HG02642 (cell line): ENCODE data around the gene STK39.

Experiments
- ATAC-seq: cut with Tn5 transposase; IDR thresholded peaks from one replicate; pipeline ENCODE4 v1.9.1; 2021; ENCODE audit warnings: mild to moderate bottlenecking; ENCODE audit not compliant: unreplicated experiment, poor library complexity

Gene STK39

GRCh38 chr2:168107322-168107721, 140.1 kb downstream of the STK39 start:
- ATAC-seq: no peak

GRCh38 chr2:168105127-168105683, 142.2 kb downstream of the STK39 start:
- no peak for ATAC-seq

- no peak for ATAC-seq
Measured at GRCh38 chr2:168097431-168097830, 150.0 kb downstream of the STK39 start.

- no peak for ATAC-seq
Measured at GRCh38 chr2:168096158-168096557, 151.2 kb downstream of the STK39 start.

GRCh38 chr2:168091986-168092385, 155.4 kb downstream of the STK39 start:
- no peak for ATAC-seq

GRCh38 chr2:168090366-168091135, 156.8 kb downstream of the STK39 start:
- ATAC-seq: peak; percentile 82

- no peak for ATAC-seq
Measured at GRCh38 chr2:168089200-168089599, 158.2 kb downstream of the STK39 start.

- no peak for ATAC-seq
Measured at GRCh38 chr2:168087401-168087800, 160.0 kb downstream of the STK39 start.

GRCh38 chr2:168086851-168087250, 160.5 kb downstream of the STK39 start:
- no peak for ATAC-seq

- ATAC-seq: no peak
Measured at GRCh38 chr2:168085801-168086361, 161.5 kb downstream of the STK39 start.

- no peak for ATAC-seq
Measured at GRCh38 chr2:168084288-168084687, 163.1 kb downstream of the STK39 start.

GRCh38 chr2:168081452-168081851, 165.9 kb downstream of the STK39 start:
- peak; percentile 87 for ATAC-seq

GRCh38 chr2:168079236-168079635, 168.2 kb downstream of the STK39 start:
- no peak for ATAC-seq

- no peak for ATAC-seq
Measured at GRCh38 chr2:168076731-168077130, 170.7 kb downstream of the STK39 start.

GRCh38 chr2:168075446-168075845, 171.9 kb downstream of the STK39 start:
- ATAC-seq: no peak

GRCh38 chr2:168072626-168073303, 174.6 kb downstream of the STK39 start:
- no peak for ATAC-seq

- ATAC-seq: no peak
Measured at GRCh38 chr2:168064011-168064998, 183.1 kb downstream of the STK39 start.

- ATAC-seq: no peak
Measured at GRCh38 chr2:168062936-168063335, 184.5 kb downstream of the STK39 start.

GRCh38 chr2:168062054-168062453, 185.3 kb downstream of the STK39 start:
- no peak for ATAC-seq
